GM19023 (cell line): ENCODE measurements around the gene PON1.

ENCODE experiments used
- ATAC-seq: cut with Tn5 transposase; IDR thresholded peaks from one replicate; pipeline ENCODE4 v1.9.1; 2021; ENCODE audit warnings: mild to moderate bottlenecking, moderate library complexity; ENCODE audit not compliant: unreplicated experiment

Gene PON1

GRCh38 chr7:95261895-95262415, 62.4 kb downstream of the PON1 start:
- ATAC-seq: no peak

- no peak for ATAC-seq
These were observed 68.6 kb downstream of the PON1 start for GRCh38 chr7:95255691-95256090.

GRCh38 chr7:95253986-95254385, 70.3 kb downstream of the PON1 start:
- ATAC-seq: no peak

GRCh38 chr7:95251966-95252365, 72.4 kb downstream of the PON1 start:
- no peak for ATAC-seq

GRCh38 chr7:95250571-95250970, 73.8 kb downstream of the PON1 start:
- no peak for ATAC-seq
